ENCODE results near the gene RBBP9. TPM values are rescaled to one million over a fixed set of nuclear protein-coding genes. Genes with fewer than 3 reads are reported as not detected.
A peak's percentile ranks its signal among the peaks of the same experiment; 100 is the strongest.
"Not testable (repeated sequence)": the region's sequence is repeated elsewhere in the genome, so short reads cannot be mapped to it uniquely, and the experiment has no call there.

The RBBP9 gene
- total RNA-seq, 1 donor, result 34.6 TPM

GRCh38 chr20:18524646-18525045 lies 27.6 kb upstream of the RBBP9 start:
- DNase-seq (ENCODE audit: low read depth), result peak; percentile 60
- TF ChIP-seq CTCF (IDR thresholded peaks at IDR 0.05; ENCODE audit: insufficient read depth, low read length), result no peak
- H3K4me3 ChIP-seq (ENCODE audit: low read depth, low read length), result no peak overlapping the region

GRCh38 chr20:18523066-18523465 lies 26.0 kb upstream of the RBBP9 start:
- H3K4me3 ChIP-seq (ENCODE audit: low read depth, low read length), result no peak overlapping the region
- no peak for DNase-seq (ENCODE audit: low read depth)
- no peak for TF ChIP-seq CTCF (IDR thresholded peaks at IDR 0.05; ENCODE audit: insufficient read depth, low read length)

- not testable (repeated sequence) for H3K4me3 ChIP-seq (ENCODE audit: low read depth, low read length); DNase-seq (ENCODE audit: low read depth)
These were observed 25.0 kb upstream of the RBBP9 start for GRCh38 chr20:18522066-18522465.

- TF ChIP-seq CTCF (IDR thresholded peaks at IDR 0.05; ENCODE audit: insufficient read depth, low read length), result no peak
- no peak for DNase-seq (ENCODE audit: low read depth)
- no peak overlapping the region for H3K4me3 ChIP-seq (ENCODE audit: low read depth, low read length)
These were observed 18.9 kb upstream of the RBBP9 start for GRCh38 chr20:18515973-18516372.

- no peak for DNase-seq (ENCODE audit: low read depth)
- TF ChIP-seq CTCF (IDR thresholded peaks at IDR 0.05; ENCODE audit: insufficient read depth, low read length), result no peak
- no peak overlapping the region for H3K4me3 ChIP-seq (ENCODE audit: low read depth, low read length)
These were observed 17.1 kb upstream of the RBBP9 start for GRCh38 chr20:18514127-18514526.

GRCh38 chr20:18513208-18513607 lies 16.2 kb upstream of the RBBP9 start:
- H3K4me3 ChIP-seq (ENCODE audit: low read depth, low read length), result no peak overlapping the region
- no peak for DNase-seq (ENCODE audit: low read depth)
- no peak for TF ChIP-seq CTCF (IDR thresholded peaks at IDR 0.05; ENCODE audit: insufficient read depth, low read length)

GRCh38 chr20:18511571-18511970 lies 14.5 kb upstream of the RBBP9 start:
- no peak for DNase-seq (ENCODE audit: low read depth)
- TF ChIP-seq CTCF (IDR thresholded peaks at IDR 0.05; ENCODE audit: insufficient read depth, low read length), result no peak
- no peak overlapping the region for H3K4me3 ChIP-seq (ENCODE audit: low read depth, low read length)

Measured in fibroblast of the aortic adventitia (primary cell).